ENCODE data around the gene AFDN. TPM values are rescaled to one million over a fixed set of nuclear protein-coding genes. Genes with fewer than 3 reads are reported as not detected.

The AFDN gene
- total and polyA plus RNA-seq, 2 experiments from 2014 or later = 66.9 to 200 TPM

- no peak overlapping the region for H3K4me3 ChIP-seq
- H3F3A ChIP-seq (replicated peaks; ENCODE audit: low read depth) = no peaks in the 10 kb centered on the region
- no peaks in the 10 kb centered on the region for H3K4me1 ChIP-seq (ENCODE audit: insufficient read depth)
- ATAC-seq (no peak), DNase-seq (ENCODE audit: low spot score) (no peak)
- no peaks in the 10 kb centered on the region for H3K27me3 ChIP-seq (ENCODE audit: insufficient read depth)
- Mint-ChIP-seq H3K27ac (no peak overlapping the region), H3K4me1 (no peaks in the 10 kb centered on the region), H3K27me3 (ENCODE audit: insufficient read depth, low read depth, poor library complexity) (no peaks in the 10 kb centered on the region), H3K36me3 (ENCODE audit: low read depth) (peaks cover 47% of the 10 kb centered on the region), H3K4me3 (no peak overlapping the region), H3K9me3 (no peaks in the 10 kb centered on the region)
- H3K79me2 ChIP-seq (replicated peaks; ENCODE audit: insufficient read depth) = 0 out of 2 replicates have a peak, but pooled peaks cover 11% of the 10 kb centered on the region
- H3K4me2 ChIP-seq = no peak overlapping the region
- H3K9me2 ChIP-seq (ENCODE audit: insufficient read depth) = no peaks in the 10 kb centered on the region
- TF ChIP-seq EZH2 (IDR thresholded peaks at IDR 0.05; ENCODE audit: low read depth, unreplicated experiment) (no peak), CTCF (conservative IDR thresholded peaks at IDR 0.05; ENCODE audit: low read depth in 2 of 2) (no peak), NANOG (IDR thresholded peaks at IDR 0.05; ENCODE audit: borderline replicate concordance) (no peak), ZNF331 (CRISPR knock-in tag; IDR thresholded peaks at IDR 0.05; ENCODE audit: low read depth) (no peak), STAT1 (IDR thresholded peaks at IDR 0.05; ENCODE audit: unreplicated experiment) (no peak), REST (IDR thresholded peaks at IDR 0.05; ENCODE audit: unreplicated experiment) (no peak), EZH2phosphoT487 (IDR thresholded peaks at IDR 0.05; ENCODE audit: unreplicated experiment) (no peak), ZNF462 (CRISPR knock-in tag; IDR thresholded peaks at IDR 0.05) (no peak), ZNF114 (CRISPR knock-in tag; IDR thresholded peaks at IDR 0.05) (no peak), CREB1 (CRISPR knock-in tag; IDR thresholded peaks at IDR 0.05; ENCODE audit: low read depth) (no peak), JUNB (IDR thresholded peaks at IDR 0.05; ENCODE audit: unreplicated experiment) (no peak), ETS1 (IDR thresholded peaks at IDR 0.05) (no peak), POLR2AphosphoS5 (IDR thresholded peaks at IDR 0.05; ENCODE audit: low read depth) (no peak)
- H2AFZ ChIP-seq = no peak overlapping the region
- peaks cover 5% of the 10 kb centered on the region; the same call in 1 of the 2 replicates for H4K20me1 ChIP-seq (replicated peaks; ENCODE audit: insufficient read depth)
- H3K36me3 ChIP-seq (ENCODE audit: insufficient read depth) = peaks cover 25% of the 10 kb centered on the region
- H3K27ac ChIP-seq (ENCODE audit: low read depth) = no peak overlapping the region
Measured at GRCh38 chr6:167925026-167925425, 98.3 kb downstream of the AFDN start.
